Tracheal epithelial cell (primary cell): Measurements from ENCODE around the gene CRYBB3. TPM values are rescaled to one million over a fixed set of nuclear protein-coding genes. Genes with fewer than 3 reads are reported as not detected.

Source experiments
- total RNA-seq: library from RNA; depleted of rRNA; stranded (reverse); fragments of >200 nt; gene quantifications from 2 replicates; pipeline ENCODE4 v1.2.1, GENCODE V29; 2014

Gene CRYBB3
- total RNA-seq = not detected in 2 replicates

GRCh38 chr22:25199731-25200520 lies at the start of gene CRYBB3:
Gene CRYBB3, plus strand, starts transcription at chr22:25199858. Its CDS starts 1,539 bp downstream, at chr22:25201397.

DNA sequence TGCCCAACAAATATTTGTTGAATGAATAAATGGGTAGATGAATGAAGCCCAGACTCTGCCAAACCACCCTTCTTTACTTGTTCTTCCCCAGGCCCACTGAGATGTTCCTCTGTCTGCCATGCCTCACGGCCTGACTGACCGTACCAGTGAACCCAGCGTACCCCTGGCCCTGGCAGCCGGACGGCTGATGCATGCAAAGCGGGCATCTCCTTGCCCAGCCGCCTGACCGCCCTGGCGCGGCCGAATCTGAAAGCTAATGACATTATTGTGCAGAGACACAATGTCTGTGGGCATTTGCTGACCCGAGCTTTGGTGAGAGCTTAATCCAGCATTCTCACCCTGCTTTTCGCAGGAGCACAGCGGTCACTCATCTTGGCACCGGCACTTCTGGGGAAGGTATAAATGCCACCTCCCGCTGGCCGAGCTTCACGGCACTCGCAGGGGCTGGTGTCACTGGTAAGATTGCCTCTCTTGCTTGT lies 19.6 kb downstream of the CRYBB3 start, which contains the start of gene CRYBB2:
TSS of gene CRYBB2 (plus strand) at position 429 of the 479 bp plus-strand sequence. CDS start 1,791 bp downstream, outside the sequence.

Other genes starting within 250 kb of the CRYBB3 start
- 26.2 and 29.6 TPM in 2 replicates for gene KIAA1671, start 247.1 kb upstream of the CRYBB3 start, total RNA-seq
- gene CRYBB2, start 19.8 kb downstream of the CRYBB3 start, total RNA-seq = not detected in 2 replicates